Astrocyte of the spinal cord (primary cell): Measurements from ENCODE around the gene COL13A1.

ENCODE experiments used
- DNase-seq: peaks from one replicate; pipeline ENCODE4 v3.0.0; 2011; ENCODE audit warnings: low read depth, low spot score
- H3K4me3 ChIP-seq: 2 replicates; pipeline ENCODE4 v1.5.1; 2011; ENCODE audit warnings: low read depth, mild to moderate bottlenecking, low read length, moderate library complexity
- in situ Hi-C: cut with HindIII; loops from 2 replicates; pipeline ENCODE4 v1.10.0; 2017; ENCODE audit warnings: low sequenced_read_pairs
- TF ChIP-seq, protein P1 (sequence below): IDR thresholded peaks from 2 replicates; pipeline ENCODE4 v1.5.1; 2012; ENCODE audit warnings: low read depth, mild to moderate bottlenecking, low read length, inconsistent platforms

The COL13A1 gene

DNA sequence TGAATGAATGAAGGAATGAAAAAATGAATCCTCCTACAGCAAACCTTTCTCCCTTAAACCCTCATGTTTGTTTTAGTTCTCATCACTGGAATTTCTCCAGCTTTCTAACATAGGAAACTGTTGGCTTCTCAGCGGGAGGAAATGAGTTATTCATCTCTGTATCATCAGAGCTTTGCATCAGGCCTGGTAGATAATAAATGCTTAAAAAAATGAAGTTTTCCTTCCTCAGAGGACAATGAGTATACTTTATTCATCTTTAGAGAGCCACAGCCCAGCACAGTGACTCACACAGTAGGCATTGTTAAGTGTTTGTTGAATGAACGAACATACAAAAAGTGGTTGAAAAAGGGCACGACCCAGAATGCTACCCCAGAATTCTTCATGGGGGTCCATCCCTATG is 62.6 kb downstream of the COL13A1 start:
- TF ChIP-seq, protein P1, sequence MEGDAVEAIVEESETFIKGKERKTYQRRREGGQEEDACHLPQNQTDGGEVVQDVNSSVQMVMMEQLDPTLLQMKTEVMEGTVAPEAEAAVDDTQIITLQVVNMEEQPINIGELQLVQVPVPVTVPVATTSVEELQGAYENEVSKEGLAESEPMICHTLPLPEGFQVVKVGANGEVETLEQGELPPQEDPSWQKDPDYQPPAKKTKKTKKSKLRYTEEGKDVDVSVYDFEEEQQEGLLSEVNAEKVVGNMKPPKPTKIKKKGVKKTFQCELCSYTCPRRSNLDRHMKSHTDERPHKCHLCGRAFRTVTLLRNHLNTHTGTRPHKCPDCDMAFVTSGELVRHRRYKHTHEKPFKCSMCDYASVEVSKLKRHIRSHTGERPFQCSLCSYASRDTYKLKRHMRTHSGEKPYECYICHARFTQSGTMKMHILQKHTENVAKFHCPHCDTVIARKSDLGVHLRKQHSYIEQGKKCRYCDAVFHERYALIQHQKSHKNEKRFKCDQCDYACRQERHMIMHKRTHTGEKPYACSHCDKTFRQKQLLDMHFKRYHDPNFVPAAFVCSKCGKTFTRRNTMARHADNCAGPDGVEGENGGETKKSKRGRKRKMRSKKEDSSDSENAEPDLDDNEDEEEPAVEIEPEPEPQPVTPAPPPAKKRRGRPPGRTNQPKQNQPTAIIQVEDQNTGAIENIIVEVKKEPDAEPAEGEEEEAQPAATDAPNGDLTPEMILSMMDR: no peak
- DNase-seq: peak; percentile 95
- in situ Hi-C loops: no loop called here
- no peak overlapping the region for H3K4me3 ChIP-seq

GRCh38 chr10:69865450-69865849 is 63.7 kb downstream of the COL13A1 start:
- TF ChIP-seq, protein P1: no peak
- no peak for DNase-seq
- no peak overlapping the region for H3K4me3 ChIP-seq
- in situ Hi-C loops: no loop called here

GRCh38 chr10:69866246-69866687 is 64.6 kb downstream of the COL13A1 start:
- H3K4me3 ChIP-seq: no peak overlapping the region
- no peak for DNase-seq
- TF ChIP-seq, protein P1: no peak
- in situ Hi-C loops: no loop called here

DNA sequence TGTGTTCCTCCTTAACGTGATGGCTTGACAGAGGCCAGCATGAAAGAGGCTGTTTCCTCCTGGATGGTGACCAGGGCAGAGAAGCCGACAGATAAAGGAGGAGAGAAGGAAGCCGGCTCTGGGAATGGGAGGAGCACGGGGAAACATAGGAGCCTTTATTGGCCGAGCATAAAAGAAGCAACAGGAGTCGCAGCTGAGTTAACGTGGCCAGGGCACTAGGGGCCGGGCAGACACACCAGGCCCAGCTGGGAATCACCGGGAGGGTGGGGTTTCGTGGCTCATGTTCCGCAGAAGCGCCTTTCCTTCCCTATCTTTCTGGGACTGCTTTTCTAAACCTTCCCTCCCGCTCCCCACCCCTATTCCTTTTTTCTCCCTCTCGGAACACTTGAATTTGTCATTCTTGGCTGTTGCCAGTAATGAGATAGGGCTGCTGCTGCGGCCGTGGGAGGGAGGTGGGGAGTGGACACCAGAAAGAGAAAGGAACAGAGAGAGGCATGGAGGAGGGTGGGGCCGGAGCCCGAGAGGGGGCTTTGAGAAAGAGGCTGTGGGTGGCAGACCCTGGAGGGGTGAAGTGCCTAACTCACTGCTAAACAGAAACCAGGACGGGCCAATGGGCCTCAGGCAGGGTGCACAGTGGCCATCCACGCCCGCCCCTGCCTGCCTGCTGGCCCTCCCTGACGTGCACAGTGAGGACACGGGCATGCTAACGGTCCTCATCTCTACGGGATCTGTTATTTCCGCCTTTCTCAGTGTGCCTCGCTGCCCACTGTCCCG is 65.2 kb downstream of the COL13A1 start:
- peak overlapping the region; percentile 5 for H3K4me3 ChIP-seq
- TF ChIP-seq, protein P1: peak; percentile 13
- in situ Hi-C loops: no loop called here
- DNase-seq: peak; percentile 91

DNA sequence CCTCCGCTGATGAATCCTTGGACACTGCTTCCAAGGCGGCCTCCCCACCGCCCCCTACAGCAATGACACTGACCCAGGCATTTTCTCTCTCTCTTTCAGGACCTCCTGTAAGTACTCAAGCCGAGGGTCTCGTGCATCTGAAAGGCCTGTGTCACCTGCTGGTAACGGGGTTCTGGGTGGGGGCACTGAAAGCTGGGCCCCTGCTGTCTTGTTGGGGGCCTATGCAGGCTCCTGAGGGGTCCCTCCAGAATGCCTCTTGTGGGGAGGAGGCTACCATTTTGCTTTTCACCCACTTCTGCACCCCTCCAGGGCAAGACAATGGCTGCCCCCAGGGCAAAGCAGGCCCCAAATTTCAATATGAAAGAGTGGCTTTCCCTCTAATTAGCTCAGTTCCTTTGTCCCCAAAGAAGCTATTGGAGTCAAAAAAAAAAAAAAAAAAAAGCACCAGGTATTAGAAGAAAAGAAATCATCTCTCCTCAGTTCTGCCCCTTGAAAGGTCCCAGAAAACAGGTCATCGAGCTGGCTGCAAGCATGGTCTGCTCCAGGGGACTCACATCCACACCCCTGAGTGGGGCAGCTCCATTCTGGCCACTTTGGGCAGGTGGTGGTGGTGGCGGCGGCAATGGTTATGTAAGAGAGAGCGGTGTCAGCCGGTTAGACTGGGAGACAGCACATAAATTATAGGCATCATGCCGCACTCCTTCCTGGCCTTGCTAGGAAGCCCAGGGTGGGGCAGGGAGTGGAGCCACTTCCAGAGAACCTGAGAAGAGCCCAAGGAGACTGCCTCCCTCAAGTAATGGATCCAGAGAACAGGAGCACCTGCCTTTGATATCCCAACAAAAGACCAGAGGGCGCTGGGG is 66.2 kb downstream of the COL13A1 start:
- TF ChIP-seq, protein P1: peak; percentile 4
- H3K4me3 ChIP-seq: no peak overlapping the region
- in situ Hi-C loops: no loop called here
- DNase-seq: no peak

GRCh38 chr10:69868821-69869220 is 67.1 kb downstream of the COL13A1 start:
- DNase-seq: no peak
- TF ChIP-seq, protein P1: no peak
- no peak overlapping the region for H3K4me3 ChIP-seq
- in situ Hi-C loops: no loop called here
